Measurements from ENCODE around the gene RALGPS1. TPM values are rescaled to one million over a fixed set of nuclear protein-coding genes. Genes with fewer than 3 reads are reported as not detected.

Gene RALGPS1
- total and polyA plus RNA-seq, 2 of the 13 experiments (the other 11 are each of a cell fraction or from before 2014, with no cell fraction given), result 3.7 to 6.5 TPM

- BruUV-seq (replicated peaks), result no TSS peak
- no peak overlapping the region for H3K4me3 ChIP-seq (replicated peaks in 1 of 3; ENCODE audit: insufficient read depth in 1 of 3, low read depth in 2 of 3, low read length in 3 of 3)
- H3K79me2 ChIP-seq (ENCODE audit: insufficient read depth, low read length), result peaks cover 9% of the 10 kb centered on the region
- peaks cover 19% of the 10 kb centered on the region for H3K4me1 ChIP-seq (ENCODE audit: insufficient read depth, low read length)
- no peak overlapping the region for H3K9ac ChIP-seq (ENCODE audit: insufficient read depth, low read depth, low read length)
- TF ChIP-seq SRF (IDR thresholded peaks at IDR 0.05; ENCODE audit: low read depth, low read length) (no peak), ZNF446 (CRISPR knock-in tag; IDR thresholded peaks at IDR 0.05) (no peak), ZNF550 (CRISPR knock-in tag; IDR thresholded peaks at IDR 0.05; ENCODE audit: borderline replicate concordance) (no peak)
- ChIA-PET POLR2A (no interaction called here), CTCF (ENCODE audit: low intra/inter-chr PET ratio, low total read pairs) (no interaction called here)
- ATAC-seq, result no peak
- no peaks in the 10 kb centered on the region; the same call in 1 of the 2 replicates for H4K20me1 ChIP-seq (ENCODE audit: insufficient read depth, low read length)
- DNase-seq (ENCODE audit: low spot score), result no peak
- no peak overlapping the region for H3K4me2 ChIP-seq (ENCODE audit: low read depth, low read length)
- in situ Hi-C loops (cut with HindIII; ENCODE audit: extremely low pct_ligation_motif_present, low pct_unique_long_range_greater_than_20kb), result no loop called here
- H2AFZ ChIP-seq (ENCODE audit: low read length), result no peak overlapping the region
- no peaks in the 10 kb centered on the region for H3K9me3 ChIP-seq (ENCODE audit: low read length)
- no peaks in the 10 kb centered on the region for H3K27me3 ChIP-seq (ENCODE audit: control insufficient read depth in 1 of 2, insufficient read depth in 2 of 2, low read length in 2 of 2)
- H3K36me3 ChIP-seq (replicated peaks in 1 of 2; ENCODE audit: control insufficient read depth in 1 of 2, insufficient read depth in 2 of 2, low read length in 2 of 2), result peaks cover 16 to 29% of the 10 kb centered on the region in 2 experiments; a peak in 4 of 5 replicates
- intact Hi-C loops (cut with micrococcal nuclease; ENCODE audit: unreplicated experiment), result no loop called here
- H3K27ac ChIP-seq (ENCODE audit: extremely low read length, insufficient read depth, low read length), result no peak overlapping the region
- no peak for FAIRE-seq
- WGBS (ENCODE audit: low lambda C conversion rate), result over 99% methylated on average over 6 of the region's 6 CpGs
Measured at GRCh38 chr9:126880947-126881332, 33.6 kb upstream of the RALGPS1 start.

DNA sequence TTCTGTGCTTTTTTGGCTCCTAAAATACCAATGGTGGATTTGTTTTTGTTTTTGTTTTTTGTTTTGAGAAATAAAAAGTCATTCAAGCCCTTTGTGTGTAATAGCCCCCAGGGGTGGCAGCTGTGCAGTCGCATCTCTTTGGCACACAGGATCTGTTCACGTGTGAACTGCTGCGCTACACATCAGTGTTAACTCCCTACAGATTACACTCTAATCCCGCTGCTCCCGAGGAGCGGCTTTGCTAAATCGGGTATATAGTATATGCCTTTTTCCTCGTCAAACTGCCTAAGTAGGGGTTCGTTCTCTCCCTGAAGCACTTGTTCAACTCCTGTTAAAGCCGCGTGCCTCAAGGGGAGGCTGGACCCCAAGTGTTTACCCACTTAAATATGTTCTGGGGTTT, 31.8 kb upstream of the RALGPS1 start:
- Histone ChIP-seq H2AFZ (ENCODE audit: low read length) (no peak overlapping the region), H3K9ac (ENCODE audit: insufficient read depth, low read depth, low read length) (no peak overlapping the region), H3K27me3 (ENCODE audit: control insufficient read depth in 1 of 2, insufficient read depth in 2 of 2, low read length in 2 of 2) (no peaks in the 10 kb centered on the region), H3K27ac (ENCODE audit: extremely low read length, insufficient read depth, low read length) (no peak overlapping the region), H3K36me3 (replicated peaks in 1 of 2; ENCODE audit: control insufficient read depth in 1 of 2, insufficient read depth in 2 of 2, low read length in 2 of 2) (peaks cover 16 to 29% of the 10 kb centered on the region in 2 experiments; a peak in 4 of 5 replicates), H4K20me1 (ENCODE audit: insufficient read depth, low read length) (no peaks in the 10 kb centered on the region; the same call in 1 of the 2 replicates), H3K4me3 (replicated peaks in 1 of 3; ENCODE audit: insufficient read depth in 1 of 3, low read depth in 2 of 3, low read length in 3 of 3) (no peak overlapping the region), H3K4me2 (ENCODE audit: low read depth, low read length) (no peak overlapping the region), H3K9me3 (ENCODE audit: low read length) (no peaks in the 10 kb centered on the region), H3K4me1 (ENCODE audit: insufficient read depth, low read length) (peaks cover 22% of the 10 kb centered on the region), H3K79me2 (ENCODE audit: insufficient read depth, low read length) (no peaks in the 10 kb centered on the region)
- TF ChIP-seq SUZ12 (IDR thresholded peaks at IDR 0.05; ENCODE audit: low read depth, low read length), result no peak
- TF ChIP-seq, protein P1, sequence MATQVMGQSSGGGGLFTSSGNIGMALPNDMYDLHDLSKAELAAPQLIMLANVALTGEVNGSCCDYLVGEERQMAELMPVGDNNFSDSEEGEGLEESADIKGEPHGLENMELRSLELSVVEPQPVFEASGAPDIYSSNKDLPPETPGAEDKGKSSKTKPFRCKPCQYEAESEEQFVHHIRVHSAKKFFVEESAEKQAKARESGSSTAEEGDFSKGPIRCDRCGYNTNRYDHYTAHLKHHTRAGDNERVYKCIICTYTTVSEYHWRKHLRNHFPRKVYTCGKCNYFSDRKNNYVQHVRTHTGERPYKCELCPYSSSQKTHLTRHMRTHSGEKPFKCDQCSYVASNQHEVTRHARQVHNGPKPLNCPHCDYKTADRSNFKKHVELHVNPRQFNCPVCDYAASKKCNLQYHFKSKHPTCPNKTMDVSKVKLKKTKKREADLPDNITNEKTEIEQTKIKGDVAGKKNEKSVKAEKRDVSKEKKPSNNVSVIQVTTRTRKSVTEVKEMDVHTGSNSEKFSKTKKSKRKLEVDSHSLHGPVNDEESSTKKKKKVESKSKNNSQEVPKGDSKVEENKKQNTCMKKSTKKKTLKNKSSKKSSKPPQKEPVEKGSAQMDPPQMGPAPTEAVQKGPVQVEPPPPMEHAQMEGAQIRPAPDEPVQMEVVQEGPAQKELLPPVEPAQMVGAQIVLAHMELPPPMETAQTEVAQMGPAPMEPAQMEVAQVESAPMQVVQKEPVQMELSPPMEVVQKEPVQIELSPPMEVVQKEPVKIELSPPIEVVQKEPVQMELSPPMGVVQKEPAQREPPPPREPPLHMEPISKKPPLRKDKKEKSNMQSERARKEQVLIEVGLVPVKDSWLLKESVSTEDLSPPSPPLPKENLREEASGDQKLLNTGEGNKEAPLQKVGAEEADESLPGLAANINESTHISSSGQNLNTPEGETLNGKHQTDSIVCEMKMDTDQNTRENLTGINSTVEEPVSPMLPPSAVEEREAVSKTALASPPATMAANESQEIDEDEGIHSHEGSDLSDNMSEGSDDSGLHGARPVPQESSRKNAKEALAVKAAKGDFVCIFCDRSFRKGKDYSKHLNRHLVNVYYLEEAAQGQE (IDR thresholded peaks at IDR 0.05; ENCODE audit: borderline replicate concordance in 1 of 2, low read depth in 1 of 2, low read length in 2 of 2), result no peak
- ChIA-PET CTCF (ENCODE audit: low intra/inter-chr PET ratio, low total read pairs) (no interaction called here), POLR2A (no interaction called here)
- FAIRE-seq (no peak), ATAC-seq (no peak), DNase-seq (ENCODE audit: low spot score) (no peak)
- BruUV-seq (replicated peaks), result no TSS peak
- WGBS (ENCODE audit: low lambda C conversion rate), result 96% methylated on average over 11 of the region's 11 CpGs
- intact Hi-C loops (cut with micrococcal nuclease; ENCODE audit: unreplicated experiment), result no loop called here
- in situ Hi-C loops (cut with HindIII; ENCODE audit: extremely low pct_ligation_motif_present, low pct_unique_long_range_greater_than_20kb), result no loop called here

Measured in HepG2 (cell line).